Measurements from ENCODE around the gene ENPP7.

ENPP7 gene

DNA sequence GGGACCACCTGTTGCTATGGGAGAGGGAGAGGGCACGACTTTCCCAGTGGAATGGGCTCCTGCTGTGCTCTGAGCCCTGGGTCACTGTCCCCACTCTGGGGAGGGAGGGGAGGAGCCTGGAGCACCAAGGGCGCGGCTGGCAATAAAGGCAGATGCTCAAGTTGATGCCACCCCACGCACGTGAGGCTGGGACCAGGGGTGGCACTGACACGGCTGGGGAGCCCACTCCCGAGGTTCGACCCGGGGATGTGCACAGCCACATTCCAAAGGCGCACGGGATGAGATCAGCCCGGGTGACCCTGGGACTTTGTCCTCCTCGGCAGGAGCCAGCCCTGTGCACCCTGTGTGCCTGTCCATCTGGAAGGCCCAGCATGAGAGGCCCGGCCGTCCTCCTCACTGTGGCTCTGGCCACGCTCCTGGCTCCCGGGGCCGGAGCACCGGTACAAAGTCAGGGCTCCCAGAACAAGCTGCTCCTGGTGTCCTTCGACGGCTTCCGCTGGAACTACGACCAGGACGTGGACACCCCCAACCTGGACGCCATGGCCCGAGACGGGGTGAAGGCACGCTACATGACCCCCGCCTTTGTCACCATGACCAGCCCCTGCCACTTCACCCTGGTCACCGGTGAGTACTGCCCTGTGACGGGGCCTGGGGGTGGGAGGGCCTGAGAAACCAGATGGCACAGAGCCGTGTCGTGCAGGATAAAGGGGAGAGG is at the start of gene ENPP7:
TSS of gene ENPP7 (plus strand) at position 175 of the 715 bp plus-strand sequence. CDS start at position 372, 197 bp downstream.
- DNase-seq, result no peak

DNA sequence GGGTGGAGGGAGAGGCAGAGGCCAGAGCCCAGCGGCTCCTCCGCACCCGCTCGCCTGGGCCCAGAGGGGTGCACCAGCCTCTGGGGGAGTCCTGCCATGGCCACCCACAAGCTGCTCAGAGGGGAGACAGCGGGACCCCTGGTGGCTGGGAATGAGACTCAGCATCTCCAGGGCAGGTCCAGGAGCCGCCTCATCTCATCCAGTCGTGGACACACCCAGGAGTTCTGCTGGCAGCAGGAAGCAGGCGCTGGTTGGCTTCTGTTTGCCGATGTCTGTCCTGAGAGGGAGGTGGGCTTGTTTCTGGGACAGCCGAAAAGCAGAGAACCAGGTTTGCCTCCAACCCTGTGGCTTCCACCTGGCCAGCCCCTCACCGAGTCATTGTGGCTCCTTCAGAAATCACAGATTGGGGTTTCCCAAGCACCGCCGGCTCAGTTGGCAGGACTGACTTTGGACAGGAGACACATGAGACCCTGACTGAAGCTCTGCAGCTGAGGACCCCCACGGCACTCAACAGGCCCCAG is 49.6 kb upstream of the ENPP7 start:
- DNase-seq, result no peak

DNA sequence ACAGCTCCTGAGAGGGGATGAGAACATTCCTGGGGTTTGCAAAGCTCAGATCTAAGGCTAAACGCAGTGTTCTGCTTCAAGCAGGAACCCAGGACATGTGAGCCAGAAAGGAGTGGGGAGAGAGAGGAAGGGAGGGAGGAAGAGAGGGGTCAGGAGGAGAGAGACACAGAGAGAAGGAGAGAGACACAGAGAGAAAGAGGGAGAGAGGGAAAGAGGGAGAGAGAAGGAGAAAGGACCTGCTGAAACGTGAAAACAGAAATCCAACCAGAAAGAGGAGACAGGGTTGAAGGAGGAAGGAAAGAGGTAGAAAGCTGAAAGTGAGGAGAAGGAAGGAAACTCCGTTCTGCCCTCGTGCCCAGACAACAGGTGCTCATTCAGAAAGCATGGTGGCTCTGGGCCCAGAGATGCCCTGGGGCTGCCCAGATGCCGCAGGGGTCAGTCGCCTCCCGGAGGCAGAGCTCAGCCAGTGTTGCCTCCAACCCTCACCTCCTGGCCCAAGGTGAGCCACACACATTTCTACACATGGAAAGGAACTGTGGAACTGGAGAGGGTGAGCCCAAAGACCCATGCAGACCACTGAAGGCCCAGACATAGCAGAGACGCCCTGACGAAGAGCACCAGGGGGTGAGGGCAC is 49.0 kb upstream of the ENPP7 start:
- no peak for DNase-seq

- DNase-seq, result no peak
Observed at GRCh38 chr17:79683365-79683764, 47.4 kb upstream of the ENPP7 start.

DNA sequence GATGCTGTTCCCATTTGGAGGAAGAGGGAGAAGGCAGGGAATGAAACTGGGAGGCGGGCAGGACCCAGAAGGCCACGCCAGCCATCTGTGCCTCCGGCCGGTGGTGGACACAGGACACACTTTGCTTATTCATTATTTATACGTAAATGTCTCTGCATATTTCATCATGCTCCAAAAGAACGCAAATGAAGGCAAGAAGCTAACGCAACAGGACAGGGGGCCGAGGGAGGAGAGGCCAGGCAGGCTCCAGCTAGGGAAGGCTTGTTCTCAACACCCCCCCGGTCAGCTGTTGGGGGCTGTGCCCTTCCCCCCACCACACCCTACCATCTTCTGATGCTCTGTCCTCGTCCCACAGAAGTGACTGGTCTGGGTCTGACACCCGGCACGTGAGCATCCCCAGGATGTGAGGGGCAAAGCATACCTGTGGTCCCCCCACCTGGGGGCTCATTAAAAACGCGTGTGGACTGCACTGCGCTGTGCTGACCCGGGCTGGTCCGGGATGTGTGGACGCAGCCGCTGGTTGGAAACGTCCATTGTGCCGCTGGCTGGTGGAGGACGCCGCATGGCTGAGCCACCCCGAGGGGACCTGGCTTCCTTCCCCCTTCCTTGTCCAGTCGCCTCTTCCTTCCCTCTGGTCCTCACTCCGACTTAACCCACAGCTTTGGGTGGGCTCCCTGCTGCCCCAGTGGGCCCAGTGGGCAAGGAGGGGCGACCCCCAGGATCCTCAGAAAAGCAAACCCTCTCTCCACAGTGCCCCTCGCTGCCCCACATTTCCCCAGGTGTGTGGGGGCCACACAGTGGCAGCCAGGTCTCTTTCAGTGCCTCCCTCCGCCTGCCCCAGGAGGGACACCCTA is 46.4 kb upstream of the ENPP7 start:
- DNase-seq, result no peak

- no peak for DNase-seq
Observed at GRCh38 chr17:79685121-79685520, 45.6 kb upstream of the ENPP7 start.

DNA sequence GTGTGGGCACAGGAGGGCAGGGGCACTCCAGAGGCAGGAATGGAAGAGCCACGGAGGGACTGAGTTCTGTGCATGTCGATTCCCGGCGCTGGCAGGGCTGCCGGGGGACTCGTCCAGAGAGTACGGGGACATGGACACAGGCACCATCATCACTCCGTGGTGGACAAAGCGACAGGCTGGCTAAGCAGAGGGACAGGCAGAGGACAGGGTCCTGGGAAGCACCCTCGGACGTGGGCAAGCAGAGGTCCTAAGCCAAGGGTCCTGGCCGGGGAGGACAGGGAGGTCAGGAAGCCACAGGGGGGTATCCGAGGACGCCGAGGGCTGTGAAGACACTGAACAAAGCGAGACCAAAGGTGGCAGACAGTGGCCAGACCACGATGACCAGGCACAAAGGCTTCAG is 44.3 kb upstream of the ENPP7 start:
- DNase-seq, result no peak

DNA sequence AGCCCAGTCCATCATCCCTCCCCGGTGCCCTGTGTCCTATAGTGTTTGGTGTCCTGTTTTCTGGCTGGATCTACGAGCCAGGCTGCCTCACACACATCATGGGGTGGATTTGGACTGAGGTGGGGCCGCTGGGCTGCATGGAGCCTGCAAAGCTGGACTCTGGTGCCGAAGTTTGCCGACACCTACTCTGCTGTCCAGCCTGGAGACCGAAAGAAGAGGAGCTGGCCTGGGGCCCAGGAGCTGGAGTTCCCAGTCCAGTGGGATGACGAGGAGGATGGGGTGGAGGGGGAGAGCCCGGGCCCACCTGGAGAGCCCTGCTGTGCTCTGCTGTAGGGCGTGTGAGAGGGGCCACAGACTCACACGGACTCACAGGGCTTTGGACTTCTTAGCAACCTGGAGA is 40.3 kb upstream of the ENPP7 start:
- no peak for DNase-seq

DNA sequence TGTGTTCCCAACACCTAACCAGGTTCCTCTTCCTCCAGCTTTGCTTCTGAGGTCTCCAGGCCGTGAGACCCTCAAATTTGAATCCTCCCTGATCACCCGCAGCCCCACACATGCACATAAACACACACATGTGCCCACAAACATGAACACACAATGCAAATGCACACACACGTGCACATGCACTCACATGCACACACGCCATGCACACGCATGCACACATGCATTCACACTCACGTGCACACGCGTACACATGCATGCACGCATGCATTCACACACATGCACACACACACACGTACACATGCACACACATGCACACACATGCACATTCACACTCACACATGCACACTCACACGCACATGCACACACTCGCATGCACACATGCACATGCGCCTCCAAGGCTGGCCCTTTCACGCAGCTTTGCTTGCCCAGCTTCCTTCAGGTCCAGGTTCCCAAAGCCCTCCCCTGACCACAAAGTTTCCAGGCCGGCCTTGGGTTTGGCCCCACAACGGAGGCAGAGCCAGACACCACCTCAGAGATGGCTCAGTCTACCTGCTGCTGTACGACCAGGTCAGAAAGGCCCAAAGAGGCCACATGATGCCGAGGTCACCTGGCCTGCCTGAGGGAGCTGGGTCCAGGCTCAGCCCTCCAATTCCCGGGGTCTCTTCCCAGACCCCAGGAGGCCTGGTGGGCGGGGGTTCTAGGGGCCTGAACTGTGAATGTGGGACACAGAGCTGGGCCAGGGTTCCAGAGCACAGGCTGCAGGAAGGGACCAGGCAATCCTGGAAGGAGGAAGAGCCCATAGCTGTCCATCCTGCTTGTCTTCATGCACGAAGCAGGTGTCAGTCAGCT is 39.5 kb upstream of the ENPP7 start:
- no peak for DNase-seq

GRCh38 chr17:79691931-79692330 is 38.8 kb upstream of the ENPP7 start:
- DNase-seq, result no peak

GRCh38 chr17:79693419-79693818 is 37.3 kb upstream of the ENPP7 start:
- no peak for DNase-seq

GRCh38 chr17:79695293-79695790 is 35.4 kb upstream of the ENPP7 start:
- DNase-seq, result no peak

GRCh38 chr17:79695797-79696609 is 34.7 kb upstream of the ENPP7 start:
- DNase-seq, result no peak

- no peak for DNase-seq
Observed at GRCh38 chr17:79696610-79696982, 34.1 kb upstream of the ENPP7 start.

DNA sequence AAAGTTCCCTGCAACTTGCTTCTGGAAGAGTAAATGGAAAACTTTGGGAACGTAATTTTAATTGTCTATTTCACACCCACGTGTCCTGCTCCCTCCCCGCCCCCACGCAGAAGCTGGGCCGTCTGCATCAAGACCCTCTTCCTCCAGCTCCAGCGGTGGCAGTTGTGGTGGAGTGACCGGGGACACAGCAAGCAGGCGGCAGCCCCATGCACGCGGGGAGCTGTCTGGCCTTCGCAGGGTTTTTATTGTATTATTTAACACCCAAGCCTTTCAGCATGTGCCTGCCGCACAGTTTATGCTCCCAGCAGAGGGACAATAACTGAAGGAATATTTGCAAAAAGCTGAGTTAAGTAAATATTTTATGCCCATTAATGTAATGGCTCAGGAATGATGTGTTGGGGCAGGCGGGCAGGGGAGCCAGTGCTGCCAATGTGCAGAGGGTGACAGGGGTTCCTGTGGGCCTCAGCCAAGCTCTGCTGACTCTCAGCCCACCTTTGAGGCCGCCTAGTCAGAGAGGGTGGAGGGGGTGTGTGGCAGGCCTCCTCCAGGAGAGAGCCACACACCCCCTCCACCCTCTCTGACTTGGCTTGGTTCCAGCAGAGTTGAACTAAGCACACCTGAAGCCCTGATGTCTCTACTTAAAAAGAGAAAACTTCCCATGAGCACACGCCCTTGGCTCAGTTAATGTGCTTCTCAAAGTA is 32.4 kb upstream of the ENPP7 start:
- DNase-seq, result no peak

DNA sequence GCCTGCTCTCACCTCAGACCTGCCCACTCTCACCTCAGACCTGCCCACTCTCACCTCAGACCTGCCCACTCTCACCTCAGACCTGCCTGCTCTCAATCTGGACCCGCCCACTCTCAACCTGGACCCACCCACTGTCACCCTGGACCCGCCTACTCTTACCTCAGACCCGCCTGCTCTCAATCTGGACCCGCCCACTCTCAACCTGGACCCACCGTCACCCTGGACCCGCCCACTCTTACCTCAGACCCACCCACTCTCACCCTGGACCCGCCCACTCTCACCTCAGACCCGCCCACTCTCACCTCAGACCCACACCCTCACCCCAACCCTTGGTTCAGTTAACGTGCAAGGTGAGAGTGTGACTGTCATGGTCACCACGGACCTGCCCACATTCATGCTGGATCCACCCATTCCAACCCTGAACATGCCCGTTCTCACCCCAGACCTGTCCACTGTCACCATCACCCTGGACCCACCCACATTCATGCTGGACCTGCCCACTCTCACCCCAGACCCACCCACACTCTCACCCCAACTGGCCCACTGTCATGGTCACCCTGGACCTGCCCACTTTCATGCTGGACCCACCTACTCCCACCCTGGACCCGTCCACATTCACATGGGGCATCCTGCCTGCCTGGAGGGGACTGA is 31.2 kb upstream of the ENPP7 start:
- DNase-seq, result no peak

GRCh38 chr17:79700592-79700991 is 30.2 kb upstream of the ENPP7 start:
- no peak for DNase-seq

DNA sequence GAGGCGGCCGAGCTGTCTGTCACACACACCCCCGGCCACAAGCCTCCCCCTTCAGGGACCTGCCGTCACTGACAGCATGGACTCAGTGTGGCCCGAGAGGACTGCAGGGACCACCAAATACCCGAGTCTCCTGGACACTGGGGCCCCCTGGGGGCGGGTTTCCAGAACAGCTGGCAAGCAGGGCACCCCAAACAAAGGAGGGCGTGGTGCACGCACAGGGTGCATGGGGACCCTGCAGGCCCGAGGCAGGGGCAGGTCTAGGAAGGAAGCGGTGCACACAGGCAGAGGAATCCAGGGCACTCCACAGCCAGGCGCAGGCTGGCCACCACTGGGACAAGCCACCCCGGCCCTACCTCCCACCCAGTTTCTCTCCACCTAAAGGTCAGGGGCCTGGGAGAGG is 28.7 kb upstream of the ENPP7 start:
- no peak for DNase-seq

- no peak for DNase-seq
Observed at GRCh38 chr17:79702550-79703236, 28.1 kb upstream of the ENPP7 start.

GRCh38 chr17:79704691-79705090 is 26.1 kb upstream of the ENPP7 start:
- DNase-seq, result no peak
